ENCODE measurements around the gene KRT31.

DNA sequence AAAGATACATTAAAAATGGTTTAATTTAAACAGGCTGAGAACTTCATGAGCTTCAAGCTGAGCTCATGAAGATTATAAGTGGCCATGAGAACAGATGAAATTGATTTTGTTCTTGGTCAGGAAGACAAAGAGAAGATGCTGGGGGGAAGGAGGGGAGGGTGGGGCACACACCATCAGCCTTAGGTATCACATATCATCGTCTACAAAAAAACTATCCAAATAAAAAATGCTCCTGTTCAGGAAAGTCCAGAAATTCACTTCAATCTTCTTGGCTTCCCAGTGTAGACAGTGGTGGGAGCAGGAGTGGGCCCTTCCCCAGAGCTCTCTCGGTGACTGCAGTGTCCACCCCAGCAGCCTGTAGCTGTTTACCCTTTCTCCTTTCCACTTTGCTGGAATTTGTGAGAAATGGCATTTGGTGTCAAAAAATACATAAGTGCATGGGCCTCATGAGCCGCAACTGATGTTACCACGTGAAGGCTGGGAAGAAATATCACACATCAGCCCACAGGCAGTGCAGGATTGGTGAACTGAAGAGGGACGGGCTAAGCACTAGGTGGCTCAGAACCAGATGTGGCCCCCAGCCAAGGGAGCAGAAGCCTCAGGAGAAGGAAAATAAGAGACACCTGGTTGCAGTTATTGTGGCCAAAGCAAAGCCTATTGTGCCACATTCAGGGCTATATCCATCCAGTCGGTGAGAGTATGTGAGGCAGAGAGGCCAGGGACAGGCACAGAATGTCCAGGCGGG is 20.9 kb upstream of the KRT31 start:
- TF ChIP-seq HDAC6 (IDR thresholded peaks at IDR 0.05; ENCODE audit: low read depth, low read length) = no peak
- TF ChIP-seq TAF1 (IDR thresholded peaks at IDR 0.05; ENCODE audit: low read depth, low read length) = no peak
- TF ChIP-seq, protein P1, sequence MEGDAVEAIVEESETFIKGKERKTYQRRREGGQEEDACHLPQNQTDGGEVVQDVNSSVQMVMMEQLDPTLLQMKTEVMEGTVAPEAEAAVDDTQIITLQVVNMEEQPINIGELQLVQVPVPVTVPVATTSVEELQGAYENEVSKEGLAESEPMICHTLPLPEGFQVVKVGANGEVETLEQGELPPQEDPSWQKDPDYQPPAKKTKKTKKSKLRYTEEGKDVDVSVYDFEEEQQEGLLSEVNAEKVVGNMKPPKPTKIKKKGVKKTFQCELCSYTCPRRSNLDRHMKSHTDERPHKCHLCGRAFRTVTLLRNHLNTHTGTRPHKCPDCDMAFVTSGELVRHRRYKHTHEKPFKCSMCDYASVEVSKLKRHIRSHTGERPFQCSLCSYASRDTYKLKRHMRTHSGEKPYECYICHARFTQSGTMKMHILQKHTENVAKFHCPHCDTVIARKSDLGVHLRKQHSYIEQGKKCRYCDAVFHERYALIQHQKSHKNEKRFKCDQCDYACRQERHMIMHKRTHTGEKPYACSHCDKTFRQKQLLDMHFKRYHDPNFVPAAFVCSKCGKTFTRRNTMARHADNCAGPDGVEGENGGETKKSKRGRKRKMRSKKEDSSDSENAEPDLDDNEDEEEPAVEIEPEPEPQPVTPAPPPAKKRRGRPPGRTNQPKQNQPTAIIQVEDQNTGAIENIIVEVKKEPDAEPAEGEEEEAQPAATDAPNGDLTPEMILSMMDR (IDR thresholded peaks at IDR 0.05; ENCODE audit: control extremely low read depth in 1 of 3, insufficient read depth in 1 of 3, low read depth in 1 of 3, low read length in 3 of 3) = no peak
- TF ChIP-seq CREB1 (IDR thresholded peaks at IDR 0.05) = no peak
- TF ChIP-seq, protein P2, sequence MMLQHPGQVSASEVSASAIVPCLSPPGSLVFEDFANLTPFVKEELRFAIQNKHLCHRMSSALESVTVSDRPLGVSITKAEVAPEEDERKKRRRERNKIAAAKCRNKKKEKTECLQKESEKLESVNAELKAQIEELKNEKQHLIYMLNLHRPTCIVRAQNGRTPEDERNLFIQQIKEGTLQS (IDR thresholded peaks at IDR 0.05; ENCODE audit: insufficient read depth, low read depth, low read length) = no peak
- no peak for TF ChIP-seq POLR2A (IDR thresholded peaks at IDR 0.05; ENCODE audit: control extremely low read depth in 1 of 2, low read depth in 2 of 2, low read length in 2 of 2)
- no peak for TF ChIP-seq TBP (IDR thresholded peaks at IDR 0.05; ENCODE audit: low read depth, low read length)
- no peak for TF ChIP-seq FOSL1 (IDR thresholded peaks at IDR 0.05; ENCODE audit: insufficient read depth, low read depth, low read length)
- TF ChIP-seq MAFK (IDR thresholded peaks at IDR 0.05; ENCODE audit: low read depth, low read length) = no peak
- no peak for TF ChIP-seq RBBP5 (IDR thresholded peaks at IDR 0.05; ENCODE audit: borderline replicate concordance, low read depth, low read length)
- no peak for TF ChIP-seq KDM1A (IDR thresholded peaks at IDR 0.05; ENCODE audit: borderline replicate concordance, low read length)
- TF ChIP-seq EP300 (IDR thresholded peaks at IDR 0.05; ENCODE audit: borderline replicate concordance in 1 of 2, low read depth in 2 of 2, low read length in 2 of 2) = no peak
- TF ChIP-seq NRF1 (IDR thresholded peaks at IDR 0.05; ENCODE audit: low read depth, low read length) = no peak
